AG08395 (cell line): ENCODE data around the gene SYNGAP1.
"Not testable (repeated sequence)": the region's sequence is repeated elsewhere in the genome, so short reads cannot be mapped to it uniquely, and the experiment has no call there.

Source experiments
- DNase-seq: peaks from one replicate; pipeline ENCODE4 v3.0.0; 2012; ENCODE audit warnings: mixed read lengths, low spot score

Gene SYNGAP1

GRCh38 chr6:33419580-33420490 lies at the start of gene SYNGAP1:
Gene SYNGAP1, plus strand, starts transcription at chr6:33420065. Its CDS starts 200 bp downstream, at chr6:33420265.
- DNase-seq: peak; percentile 40

- not testable (repeated sequence) for DNase-seq
These were observed 48.0 kb upstream of the SYNGAP1 start for GRCh38 chr6:33371901-33372300.

GRCh38 chr6:33372526-33373123 lies 47.2 kb upstream of the SYNGAP1 start:
- DNase-seq: no peak

GRCh38 chr6:33373960-33374910 lies 45.6 kb upstream of the SYNGAP1 start:
- DNase-seq: no peak

GRCh38 chr6:33375143-33375671 lies 44.7 kb upstream of the SYNGAP1 start:
- peak; percentile 38 for DNase-seq

GRCh38 chr6:33377171-33377570 lies 42.7 kb upstream of the SYNGAP1 start:
- DNase-seq: no peak

GRCh38 chr6:33379184-33379583 lies 40.7 kb upstream of the SYNGAP1 start:
- not testable (repeated sequence) for DNase-seq

GRCh38 chr6:33380272-33380981 lies 39.4 kb upstream of the SYNGAP1 start:
- DNase-seq: no peak

- no peak for DNase-seq
These were observed 36.3 kb upstream of the SYNGAP1 start for GRCh38 chr6:33383427-33384185.

GRCh38 chr6:33384581-33385020 lies 35.3 kb upstream of the SYNGAP1 start:
- DNase-seq: peak; percentile 76

- no peak for DNase-seq
These were observed 29.7 kb upstream of the SYNGAP1 start for GRCh38 chr6:33390173-33390572.

GRCh38 chr6:33390767-33391277 lies 29.0 kb upstream of the SYNGAP1 start:
- DNase-seq: no peak

- DNase-seq: peak; percentile 98
These were observed 28.5 kb upstream of the SYNGAP1 start, which contains the start of gene KIFC1 for GRCh38 chr6:33391278-33391921. Gene KIFC1, plus strand, starts transcription at chr6:33391823. Its CDS starts 163 bp downstream, at chr6:33391986.

- no peak for DNase-seq
These were observed 27.8 kb upstream of the SYNGAP1 start for GRCh38 chr6:33391922-33392594.

- DNase-seq: no peak
These were observed 27.3 kb upstream of the SYNGAP1 start for GRCh38 chr6:33392595-33392948.

GRCh38 chr6:33392979-33393378 lies 26.9 kb upstream of the SYNGAP1 start:
- DNase-seq: no peak

- no peak for DNase-seq
These were observed 22.3 kb upstream of the SYNGAP1 start for GRCh38 chr6:33397541-33397940.

GRCh38 chr6:33398601-33399000 lies 21.3 kb upstream of the SYNGAP1 start:
- DNase-seq: not testable (repeated sequence)

GRCh38 chr6:33399881-33400280 lies 20.0 kb upstream of the SYNGAP1 start:
- DNase-seq: not testable (repeated sequence)
